HG03025 (cell line): ENCODE results near the gene IFNA16.
"Not testable (repeated sequence)": the region's sequence is repeated elsewhere in the genome, so short reads cannot be mapped to it uniquely, and the experiment has no call there.

Experiments used
- ATAC-seq: cut with Tn5 transposase; IDR thresholded peaks from one replicate; pipeline ENCODE4 v1.9.1; 2021; ENCODE audit warnings: mild to moderate bottlenecking, moderate library complexity; ENCODE audit not compliant: unreplicated experiment, low FRiP score

Gene IFNA16

DNA sequence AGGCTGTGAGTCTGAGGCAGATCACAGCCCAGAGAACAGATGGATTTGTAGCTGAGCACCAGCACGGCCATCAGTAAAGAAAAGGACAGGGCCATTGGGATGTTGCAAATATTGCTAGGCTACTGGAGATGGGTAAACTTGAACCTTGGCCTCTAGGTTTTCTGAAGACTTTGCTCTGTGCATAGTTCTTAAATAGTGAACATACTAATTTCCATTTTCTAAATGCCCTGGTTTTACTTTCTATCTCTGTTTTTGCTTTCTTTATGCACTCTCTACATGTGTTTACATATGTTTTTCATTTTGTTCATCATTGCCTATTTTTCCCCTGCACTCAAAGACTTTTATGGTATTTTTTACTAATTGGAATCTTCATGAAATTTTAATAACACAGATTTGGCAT, at the start of gene IFNA16:
Gene IFNA16 (minus strand): TSS at position 101 of the 400 bp plus-strand sequence. CDS start 6 bp downstream, at position 95.
- not testable (repeated sequence) for ATAC-seq

DNA sequence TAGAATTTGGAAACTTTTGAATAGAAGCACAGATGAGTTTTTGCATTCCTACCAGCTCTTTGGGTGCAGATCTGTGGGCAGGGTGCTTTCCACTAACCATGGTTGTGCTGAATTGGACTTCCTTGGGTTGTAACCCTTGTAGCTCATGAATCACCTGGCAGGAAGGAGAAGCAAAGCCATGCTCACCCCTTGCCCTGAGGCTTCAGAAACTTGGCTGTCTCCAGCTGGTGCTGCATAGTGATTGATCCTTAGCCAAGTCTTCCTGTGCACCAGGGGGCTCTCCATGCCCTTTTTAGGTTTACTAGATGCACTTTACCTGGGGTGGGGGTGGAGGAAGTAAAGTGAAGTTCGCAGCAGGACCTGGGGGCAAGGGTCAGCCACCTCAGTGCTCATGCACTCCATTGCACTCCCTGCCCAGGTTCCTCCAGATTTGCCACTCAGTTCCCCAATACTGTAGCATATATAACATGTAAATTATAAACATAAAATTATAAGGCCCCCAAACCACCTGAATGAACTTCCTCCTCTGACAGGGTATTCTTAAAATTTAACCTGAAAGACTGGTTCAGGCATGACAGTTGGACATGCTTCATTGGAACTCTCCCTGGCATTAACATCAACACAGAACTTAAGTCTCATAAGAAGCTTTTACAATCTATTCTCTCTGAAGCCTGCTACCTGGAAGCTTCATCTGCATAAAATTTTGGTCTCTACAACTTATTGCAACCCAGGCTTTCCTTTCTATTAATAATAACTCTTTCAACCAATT, 48.5 kb upstream of the IFNA16 start:
- no peak for ATAC-seq

DNA sequence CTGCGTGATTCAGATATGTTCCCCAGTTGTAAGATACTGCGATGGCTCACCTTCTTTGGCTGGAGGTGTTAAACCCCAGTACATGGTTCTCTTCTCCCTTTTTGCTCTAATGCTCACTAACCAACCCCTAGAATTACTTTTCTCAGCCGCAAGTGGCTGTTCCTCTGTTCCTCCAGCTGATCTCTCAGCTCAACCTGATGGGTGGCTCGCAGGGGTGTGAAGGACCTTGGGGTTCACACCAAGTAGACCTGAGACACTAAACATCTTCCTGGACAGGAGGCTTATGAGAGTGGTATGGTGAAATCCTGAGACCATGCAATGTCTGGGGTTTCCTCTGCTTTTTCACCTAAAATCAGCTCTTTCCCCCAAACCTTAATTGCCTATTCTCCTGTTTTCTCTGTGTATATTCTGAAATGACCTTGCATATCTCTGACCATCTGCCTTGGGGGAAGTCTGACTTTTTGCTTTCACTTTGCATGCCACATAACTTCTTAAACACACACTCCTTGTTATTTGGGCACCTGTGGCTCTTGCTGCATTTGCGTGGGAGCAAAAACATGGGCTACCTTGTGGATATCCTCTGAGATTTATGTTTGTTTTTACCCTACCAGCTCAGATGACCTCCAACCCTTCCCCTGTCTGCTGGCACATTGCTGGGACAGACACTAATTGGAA, 38.6 kb upstream of the IFNA16 start:
- ATAC-seq: no peak

DNA sequence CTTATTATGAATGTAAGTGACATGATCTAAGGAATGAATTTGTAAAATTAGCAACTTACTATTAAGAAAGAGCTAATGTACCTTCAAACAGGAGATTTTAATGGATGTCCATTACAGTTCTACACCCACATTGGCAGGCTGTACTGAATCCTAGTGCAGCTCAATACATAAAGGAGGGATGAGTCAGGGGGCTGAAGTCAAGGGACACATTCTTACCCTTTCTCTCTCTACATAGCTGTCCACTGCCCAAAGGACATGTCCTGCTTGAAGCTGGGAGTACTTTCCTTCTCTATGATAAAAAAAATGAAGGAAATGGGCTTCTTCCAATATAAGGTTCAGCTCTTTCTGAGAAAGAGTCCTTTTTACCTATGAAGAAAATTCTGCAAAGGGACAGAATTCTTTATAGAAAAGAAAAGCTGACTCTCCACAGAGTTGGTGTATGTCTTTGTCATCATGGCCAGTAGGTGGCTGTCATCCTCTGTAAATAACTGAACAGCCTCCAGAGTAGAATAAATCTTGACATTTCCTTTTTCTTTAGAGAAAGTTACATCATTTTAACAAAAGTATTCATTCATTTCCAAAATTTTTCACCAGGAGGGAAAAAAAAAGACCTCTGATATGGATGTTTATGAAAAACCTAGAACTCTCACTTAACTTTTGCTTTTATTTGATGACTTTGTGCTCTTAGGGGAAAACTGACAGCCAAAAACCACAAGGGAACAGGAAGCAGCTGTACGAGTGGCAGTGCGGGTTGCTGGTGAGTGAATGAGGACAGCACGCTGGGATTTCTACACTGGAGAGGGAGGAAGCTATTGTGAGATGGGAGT, 35.8 kb upstream of the IFNA16 start:
- no peak for ATAC-seq

DNA sequence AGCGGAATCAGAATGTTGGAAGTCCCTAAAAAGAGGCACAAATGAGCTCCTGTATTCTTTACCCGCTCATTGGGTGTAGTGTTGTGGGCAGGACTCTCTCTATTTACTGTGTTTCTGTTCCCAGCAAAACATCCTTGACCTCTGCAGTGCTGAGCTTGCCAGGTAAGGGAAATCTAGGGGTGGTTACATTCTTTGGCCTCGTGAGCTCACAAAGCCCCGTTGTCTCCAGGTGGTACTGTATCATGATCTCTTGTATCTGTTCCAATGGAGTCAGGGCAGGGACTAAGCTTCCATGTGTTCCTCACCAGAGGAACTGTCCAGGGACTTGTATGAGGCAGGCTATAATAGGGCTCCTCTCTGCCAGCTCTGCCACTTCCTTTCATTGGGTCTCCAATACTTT, 34.5 kb upstream of the IFNA16 start:
- ATAC-seq: no peak

DNA sequence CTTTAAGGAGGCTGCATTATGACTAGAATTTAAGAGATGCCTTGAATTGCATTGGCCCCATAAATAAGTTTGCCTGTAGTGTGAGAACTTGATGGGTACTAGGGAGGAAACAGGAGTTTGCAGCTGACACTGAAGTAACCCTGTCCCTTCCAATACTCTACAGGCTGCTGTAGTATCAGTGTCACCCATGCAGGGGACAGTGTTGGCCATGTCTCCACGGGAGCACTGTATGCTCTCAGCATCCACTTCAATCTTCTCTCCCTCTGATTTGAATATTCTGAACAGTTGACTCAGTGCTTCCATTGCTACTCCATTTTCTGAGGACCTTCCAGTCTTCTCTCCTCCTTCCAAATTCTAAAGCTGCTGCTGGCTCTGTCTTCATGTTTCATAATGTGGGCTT, 34.1 kb upstream of the IFNA16 start:
- ATAC-seq: no peak

DNA sequence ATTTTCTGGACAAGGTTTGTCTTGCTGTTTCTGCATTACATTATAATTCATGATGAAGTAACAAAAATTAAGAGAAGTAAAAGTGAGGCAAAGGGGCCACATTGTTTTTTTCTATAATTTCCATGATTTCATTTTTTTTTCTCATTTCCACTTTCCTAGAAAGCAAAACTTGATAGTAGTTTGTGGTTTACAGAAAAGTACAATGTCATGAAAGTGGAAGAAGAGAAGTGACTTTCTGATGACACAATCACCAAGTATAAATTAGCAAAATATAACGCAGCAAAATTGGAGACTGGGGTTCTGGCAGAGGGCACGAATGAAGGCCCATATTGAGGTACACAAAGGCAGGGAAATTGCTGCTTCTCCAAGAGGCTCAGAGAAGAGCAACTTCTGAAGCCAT, 27.7 kb upstream of the IFNA16 start:
- no peak for ATAC-seq

DNA sequence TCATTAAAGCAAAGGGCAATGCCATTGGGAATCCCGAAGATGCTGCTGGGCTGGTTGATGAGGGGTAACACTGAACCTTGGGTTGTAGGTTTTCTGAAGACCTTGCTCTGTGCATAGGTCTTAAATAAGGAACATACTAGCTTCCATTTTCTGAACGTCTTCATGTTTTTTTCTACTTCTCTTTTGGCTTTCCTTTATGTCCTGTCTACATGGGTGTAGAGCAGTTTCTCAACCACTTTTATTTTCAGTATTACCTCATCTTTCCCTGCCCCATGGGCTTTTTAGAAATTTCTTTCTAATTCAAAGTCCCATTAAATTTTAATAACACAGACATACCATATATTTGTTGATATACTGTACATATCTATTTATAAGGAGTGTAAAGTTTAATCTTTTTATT, 22.8 kb upstream of the IFNA16 start, which contains the start of gene IFNA14:
Gene IFNA14 (minus strand): TSS at position 95 of the 400 bp plus-strand sequence. CDS start 70 bp downstream, at position 25.
- ATAC-seq: no peak

DNA sequence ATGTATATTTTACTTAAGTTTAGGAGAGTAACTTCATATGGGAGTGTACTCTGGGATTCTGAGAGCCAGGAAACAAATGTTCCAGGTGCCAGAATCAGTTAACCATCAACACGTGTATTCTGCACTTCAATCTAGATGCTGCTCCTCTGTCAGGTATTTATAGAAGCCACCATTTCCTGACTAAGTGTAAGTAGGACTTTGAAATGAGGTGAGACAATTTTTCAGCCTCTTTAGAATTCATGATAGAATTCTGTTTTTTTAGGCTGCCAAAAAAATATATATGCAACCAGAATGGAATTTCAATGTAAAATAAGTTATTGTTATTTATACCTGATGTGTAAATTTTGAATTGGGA, 19.2 kb upstream of the IFNA16 start:
- not testable (repeated sequence) for ATAC-seq

DNA sequence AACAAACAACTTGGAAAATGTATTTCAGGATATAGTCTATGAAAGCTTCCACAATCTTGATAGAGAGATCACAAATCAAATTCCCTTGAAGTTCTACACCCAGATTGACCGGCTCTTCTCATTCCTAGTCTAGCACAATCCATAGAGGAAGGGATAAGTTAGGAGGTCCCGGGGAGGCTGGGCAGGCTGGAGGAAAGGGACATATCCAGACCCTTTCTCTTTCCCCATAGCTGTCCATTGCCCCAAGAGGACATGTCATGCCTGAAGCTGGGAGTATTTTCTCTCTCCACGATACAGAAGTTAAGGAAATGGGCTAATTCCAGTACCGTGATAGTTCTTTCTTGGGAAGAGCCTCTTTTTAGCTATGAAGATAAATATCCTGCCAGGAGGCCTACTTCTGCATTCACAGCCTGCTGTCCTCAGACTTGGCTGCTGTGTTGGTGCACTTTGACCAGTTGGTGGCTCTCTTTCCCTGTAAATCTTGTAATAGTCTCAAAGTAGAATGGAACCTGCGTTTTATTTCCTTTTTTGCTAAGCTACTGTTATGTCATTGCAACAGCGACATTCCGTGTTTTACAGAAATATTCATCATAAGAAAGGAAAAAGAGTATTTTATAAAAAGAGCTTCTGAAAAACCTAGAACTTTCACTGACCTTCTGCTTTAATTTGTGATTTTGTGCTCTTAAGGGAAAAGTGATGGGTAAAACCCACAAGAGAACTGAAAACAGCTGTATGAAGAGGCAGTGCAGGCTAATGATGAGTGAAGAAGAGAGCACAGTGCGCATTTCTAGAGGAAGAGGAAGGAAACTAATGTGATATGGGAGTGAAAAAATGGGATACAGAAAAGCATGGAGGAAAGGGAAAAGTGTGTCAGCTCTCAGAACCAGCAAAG, 18.6 kb upstream of the IFNA16 start:
- ATAC-seq: peak; percentile 51

DNA sequence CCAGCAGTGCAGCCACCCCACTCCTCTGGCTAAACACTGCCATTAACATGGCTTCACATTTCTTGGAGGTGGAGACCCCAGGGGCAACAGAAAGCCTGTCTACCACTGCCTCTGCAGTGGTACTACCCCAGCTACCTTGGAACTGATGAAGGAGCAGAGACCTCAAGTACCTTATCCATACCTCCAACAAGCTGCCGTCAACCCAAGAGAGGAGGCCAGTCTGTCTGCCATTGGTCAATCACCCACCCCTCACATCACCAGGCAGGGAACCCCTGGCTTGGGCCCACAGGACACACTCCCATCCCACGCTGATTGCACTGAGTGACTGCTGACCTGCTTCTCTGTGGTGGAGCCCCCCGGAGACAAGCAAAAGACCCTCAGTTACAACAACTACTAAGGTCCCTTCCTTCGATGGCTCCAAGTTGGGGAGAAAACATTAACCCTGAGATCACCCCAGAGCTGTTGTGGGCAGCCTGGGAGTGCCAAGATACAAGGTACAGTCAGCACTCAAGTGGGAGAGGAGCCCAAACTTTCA, 17.1 kb upstream of the IFNA16 start:
- ATAC-seq: no peak

DNA sequence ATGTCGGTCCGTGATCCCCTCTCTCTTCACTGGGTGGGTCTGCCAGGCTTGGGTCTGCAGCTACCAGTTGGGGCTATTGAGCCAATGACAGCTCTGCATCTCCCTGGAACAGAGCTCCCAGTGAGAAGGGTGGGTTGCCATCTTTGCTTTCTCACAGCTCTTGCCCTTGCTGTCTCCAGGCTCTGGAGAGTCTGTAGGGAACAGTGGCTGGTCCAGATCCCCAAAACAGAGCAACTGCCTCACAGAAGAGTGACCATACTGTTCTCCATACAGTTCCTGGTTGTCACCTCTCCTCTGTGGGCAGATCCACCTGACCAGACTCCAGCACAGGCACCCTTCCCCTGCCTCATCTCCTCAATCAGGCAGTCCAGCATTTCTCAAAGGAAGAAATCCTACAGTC, 16.1 kb upstream of the IFNA16 start:
- ATAC-seq: no peak

DNA sequence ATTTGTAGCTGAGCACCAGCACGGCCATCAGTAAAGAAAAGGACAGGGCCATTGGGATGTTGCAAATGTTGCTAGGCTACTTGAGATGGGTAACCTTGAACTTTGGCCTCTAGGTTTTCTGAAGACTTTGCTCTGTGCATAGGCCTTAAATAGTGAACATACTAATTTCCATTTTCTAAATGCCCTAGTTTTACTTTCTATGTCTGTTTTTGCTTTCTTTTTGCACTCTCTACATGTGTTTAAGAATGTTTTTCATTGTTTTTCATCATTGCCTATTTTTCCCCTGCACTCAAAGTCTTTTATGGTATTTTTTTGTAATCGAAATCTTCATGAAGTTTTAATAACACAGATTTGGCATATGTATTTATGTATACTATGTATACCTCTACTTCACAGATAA, 11.0 kb upstream of the IFNA16 start, which contains the start of gene IFNA17:
Gene IFNA17 (minus strand): TSS at position 101 of the 400 bp plus-strand sequence. CDS start 49 bp downstream, at position 52.
- no peak for ATAC-seq

DNA sequence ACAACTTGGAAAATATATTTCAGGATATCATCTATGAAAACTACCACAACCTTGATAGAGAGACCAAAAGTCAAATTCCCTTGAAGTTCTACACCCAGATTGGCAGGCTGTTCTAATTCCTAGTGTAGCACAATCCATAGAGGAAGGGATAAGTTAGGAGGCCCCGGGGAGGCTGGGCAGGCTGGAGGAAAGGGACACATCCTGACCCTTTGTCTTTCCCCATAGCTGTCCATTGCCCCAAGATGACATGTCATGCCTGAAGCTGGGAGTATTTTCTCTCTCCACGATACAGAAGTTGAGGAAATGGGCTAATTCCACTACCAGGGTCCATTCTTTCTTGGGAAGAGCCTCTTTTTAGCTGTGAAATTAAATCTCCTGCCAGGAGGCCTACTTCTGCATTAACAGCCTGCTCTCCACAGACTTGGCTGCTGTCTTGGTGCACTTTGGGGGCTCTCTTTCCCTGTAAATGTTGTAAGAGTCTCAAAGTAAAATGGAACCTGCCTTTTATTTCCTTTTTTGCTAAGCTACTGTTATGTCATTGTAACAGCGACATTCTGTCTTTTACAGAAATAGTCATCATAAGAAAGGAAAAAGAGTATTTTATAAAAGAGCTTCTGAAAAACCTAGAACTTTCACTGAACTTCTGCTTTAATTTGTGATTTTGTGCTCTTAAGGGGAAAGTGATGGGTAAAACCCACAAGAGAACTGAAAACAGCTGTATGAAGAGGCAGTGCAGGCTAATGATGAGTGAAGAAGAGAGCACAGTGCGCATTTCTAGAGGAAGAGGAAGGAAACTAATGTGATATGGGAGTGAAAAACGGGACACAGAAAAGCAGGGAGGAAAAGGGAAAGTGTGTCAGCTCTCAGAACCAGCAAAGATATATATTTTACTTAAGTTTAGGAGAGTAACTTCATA, 3.4 kb downstream of the IFNA16 start:
- not testable (repeated sequence) for ATAC-seq

DNA sequence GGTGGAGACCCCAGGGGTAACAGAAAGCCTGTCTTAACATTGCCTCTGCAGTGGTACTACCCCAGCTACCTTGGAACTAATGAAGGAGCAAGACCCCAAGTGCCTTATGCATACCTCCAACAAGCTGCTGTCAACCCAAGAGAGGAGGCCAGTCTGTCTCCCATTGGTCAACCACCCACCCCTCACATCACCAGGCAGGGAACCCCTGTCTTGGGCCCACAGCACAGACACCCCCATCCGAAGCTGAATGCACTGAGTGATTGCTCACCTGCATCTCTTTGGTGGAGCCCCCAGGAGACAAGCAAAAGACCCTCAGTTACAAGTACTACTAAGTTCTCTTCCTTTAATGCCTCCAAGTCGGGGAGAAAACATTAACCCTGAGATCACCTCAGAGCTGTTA, 5.0 kb downstream of the IFNA16 start:
- not testable (repeated sequence) for ATAC-seq

DNA sequence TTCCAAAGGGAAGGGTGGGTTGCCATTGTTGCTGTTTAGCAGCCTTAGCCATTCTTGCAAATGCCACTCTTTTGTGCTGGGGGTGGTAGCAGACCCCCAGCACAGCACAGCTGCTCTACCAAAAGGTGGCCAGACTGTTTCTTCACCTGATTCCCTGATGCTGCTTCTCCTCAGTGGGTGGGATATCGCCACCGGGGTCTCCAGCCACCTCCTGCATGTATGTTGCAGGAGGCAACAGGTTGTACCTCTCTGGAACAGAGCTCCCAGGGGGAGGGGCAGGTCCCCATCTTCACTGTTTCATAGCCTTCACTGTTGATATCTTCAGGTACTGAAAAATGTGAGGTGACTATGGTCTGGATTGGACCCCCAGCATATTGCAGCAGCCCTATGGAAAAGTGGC, 6.3 kb downstream of the IFNA16 start:
- ATAC-seq: not testable (repeated sequence)

DNA sequence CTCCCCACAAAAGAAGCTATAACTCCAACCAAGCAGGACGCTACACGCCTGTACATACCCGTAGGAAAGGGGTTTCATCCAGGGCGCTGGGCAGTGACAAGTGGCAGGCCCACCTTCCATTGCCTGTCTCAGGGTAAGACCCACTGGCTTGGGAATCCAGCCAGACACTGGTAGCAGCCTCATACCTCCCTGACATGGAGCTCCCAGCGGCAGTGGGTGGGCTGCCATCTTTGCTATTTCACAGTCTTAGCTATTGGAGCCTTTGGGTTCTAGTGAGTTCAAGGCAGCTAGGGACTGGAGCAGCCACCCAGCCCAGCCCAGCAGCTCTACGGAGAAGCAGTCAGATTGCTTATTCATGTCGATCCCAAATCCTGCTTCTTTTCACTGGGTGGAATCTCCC, 6.8 kb downstream of the IFNA16 start:
- no peak for ATAC-seq

DNA sequence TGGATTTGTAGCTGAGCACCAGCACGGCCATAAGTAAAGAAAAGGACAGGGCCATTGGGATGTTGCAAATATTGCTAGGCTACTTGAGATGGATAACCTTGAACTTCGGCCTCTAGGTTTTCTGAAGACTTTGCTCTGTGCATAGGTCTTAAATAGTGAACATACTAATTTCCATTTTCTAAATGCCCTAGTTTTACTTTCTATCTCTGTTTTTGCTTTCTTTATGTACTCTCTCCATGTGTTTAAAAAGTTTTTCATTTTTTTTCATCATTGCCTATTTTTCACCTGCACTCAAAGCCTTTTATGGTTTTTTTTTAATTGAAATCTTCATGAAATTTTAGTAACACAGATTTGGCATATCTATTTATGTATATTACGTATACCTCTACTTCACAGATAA, 10.1 kb downstream of the IFNA16 start, which contains the start of gene IFNA10:
Gene IFNA10 (minus strand): TSS at position 101 of the 400 bp plus-strand sequence. CDS start 46 bp downstream, at position 55.
- ATAC-seq: not testable (repeated sequence)

DNA sequence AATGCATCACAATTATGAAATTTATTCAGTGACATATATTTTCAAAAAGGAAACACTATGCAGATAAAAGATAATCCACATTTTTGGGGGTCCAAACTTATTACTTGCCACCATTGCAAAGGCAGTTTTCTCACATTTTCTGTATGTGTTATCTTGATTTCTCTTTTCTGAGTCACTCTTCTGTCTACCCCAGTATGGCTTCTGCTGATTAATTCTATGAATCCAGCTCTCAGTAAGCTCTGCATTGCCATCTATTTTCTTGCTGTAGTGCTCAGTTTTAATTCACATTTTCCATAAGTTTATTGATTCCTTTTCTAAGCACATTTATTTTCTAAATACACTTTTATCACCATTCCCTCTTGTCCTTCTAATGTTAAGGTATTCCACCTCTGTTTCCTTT, 11.9 kb downstream of the IFNA16 start:
- ATAC-seq: no peak
